Type B pancreatic cell (in vitro differentiated cells): Measurements from ENCODE around the gene RASAL1. TPM values are rescaled to one million over a fixed set of nuclear protein-coding genes. Genes with fewer than 3 reads are reported as not detected.

Experiments used
- DNase-seq: peaks from one replicate; pipeline ENCODE4 v3.0.0; 2021; ENCODE audit warnings: mixed read lengths; ENCODE audit not compliant: unreplicated experiment; ENCODE audit errors: extremely low spot score
- H3K27ac Mint-ChIP-seq: 2 replicates; pipeline ENCODE4 v1.8.0; 2021; ENCODE audit warnings: mild to moderate bottlenecking, mixed read lengths
- H3K27me3 Mint-ChIP-seq: 2 replicates; pipeline ENCODE4 v1.8.0; 2021; ENCODE audit warnings: mixed read lengths
- H3K36me3 Mint-ChIP-seq: 2 replicates; pipeline ENCODE4 v1.8.0; 2021; ENCODE audit warnings: mixed read lengths
- H3K4me1 Mint-ChIP-seq: one replicate; pipeline ENCODE4 v1.8.0; 2021; ENCODE audit warnings: mixed read lengths; ENCODE audit not compliant: unreplicated experiment
- H3K4me3 Mint-ChIP-seq: 2 replicates; pipeline ENCODE4 v1.8.0; 2021; ENCODE audit warnings: mild to moderate bottlenecking, mixed read lengths
- H3K9me3 Mint-ChIP-seq: 2 replicates; pipeline ENCODE4 v1.8.0; 2021; ENCODE audit warnings: mixed read lengths
- CTCF ChIP-seq: fragments of 200-600 bp; sonication (generic); conservative IDR thresholded peaks from 2 replicates; pipeline ENCODE4 v1.5.0; 2021; ENCODE audit warnings: antibody characterized with exemption, mild to moderate bottlenecking
- total RNA-seq: library from RNA; stranded (reverse); gene quantifications from 2 replicates; pipeline ENCODE4 v1.2.1, GENCODE V29; 2021; ENCODE audit warnings: low replicate concordance

The RASAL1 gene
- total RNA-seq, 1 donor from 2014 or later, result 0.58 TPM

GRCh38 chr12:113073586-113073985 lies 62.0 kb downstream of the RASAL1 start:
- peaks cover 63% of the 10 kb centered on the region for H3K27me3 Mint-ChIP-seq

GRCh38 chr12:113072136-113072535 lies 63.4 kb downstream of the RASAL1 start:
- DNase-seq, result no peak
- no peak overlapping the region for H3K4me3 Mint-ChIP-seq
- H3K36me3 Mint-ChIP-seq, result no peaks in the 10 kb centered on the region
- no peak for TF ChIP-seq CTCF
- no peaks in the 10 kb centered on the region for H3K9me3 Mint-ChIP-seq
- H3K27ac Mint-ChIP-seq, result no peak overlapping the region
- H3K4me1 Mint-ChIP-seq, result no peaks in the 10 kb centered on the region
- H3K27me3 Mint-ChIP-seq, result peaks cover 60% of the 10 kb centered on the region

More at GRCh38 chr12:113073586-113073985, 62.0 kb downstream of the RASAL1 start:
- no peak overlapping the region for H3K27ac Mint-ChIP-seq
- TF ChIP-seq CTCF, result no peak
- DNase-seq, result no peak
- H3K4me3 Mint-ChIP-seq, result no peak overlapping the region
- no peaks in the 10 kb centered on the region for H3K9me3 Mint-ChIP-seq
- H3K36me3 Mint-ChIP-seq, result no peaks in the 10 kb centered on the region
- no peaks in the 10 kb centered on the region for H3K4me1 Mint-ChIP-seq

DNA sequence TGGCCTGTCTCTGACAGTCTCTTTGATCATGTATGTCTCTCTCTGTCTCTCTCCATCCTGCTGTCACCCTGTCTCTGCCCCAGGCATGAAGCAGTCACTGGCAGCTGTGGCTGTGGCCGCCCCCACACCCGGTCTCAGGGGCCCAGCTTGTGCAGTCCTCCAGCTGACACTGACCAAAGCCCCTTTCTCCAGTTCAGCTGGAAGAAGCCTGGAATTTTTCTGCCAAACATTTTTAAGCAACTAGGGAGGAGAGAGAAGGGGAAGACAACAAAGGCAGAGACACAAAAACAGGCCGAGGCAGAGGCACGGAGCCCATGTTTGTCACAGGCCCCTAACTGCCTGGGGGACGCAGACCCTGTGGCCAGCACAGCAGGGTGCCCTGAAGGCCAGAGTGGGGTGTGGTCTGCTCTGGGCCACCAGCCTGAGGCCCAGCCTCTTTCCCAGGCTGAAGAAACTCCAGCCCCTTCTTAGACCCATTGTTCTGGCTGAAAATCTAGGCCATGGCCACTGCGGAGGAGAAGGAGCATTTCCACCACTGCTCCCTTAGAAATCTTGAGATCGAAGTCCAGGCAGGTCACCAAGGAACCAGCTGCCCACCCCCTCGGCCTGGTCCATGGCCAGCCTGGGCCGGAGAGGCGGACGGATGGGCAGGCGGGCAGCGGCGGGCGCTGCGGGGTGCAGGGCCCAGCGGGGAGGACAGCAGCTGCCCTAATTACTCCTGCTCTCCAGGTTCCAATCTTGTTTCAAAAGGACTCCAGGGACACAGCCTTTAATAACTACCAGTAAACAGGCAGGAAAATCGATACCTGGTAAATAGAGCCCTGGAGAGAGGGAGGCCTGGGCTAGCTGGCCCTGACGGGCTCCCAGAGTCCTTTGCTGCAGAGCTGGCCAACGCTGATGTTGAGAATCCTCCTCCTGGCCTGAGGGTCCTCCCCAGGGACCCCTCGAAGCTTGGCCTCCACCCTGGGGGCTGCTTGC lies 64.1 kb downstream of the RASAL1 start:
- TF ChIP-seq CTCF, result no peak
- Mint-ChIP-seq H3K27me3 (peaks cover 53% of the 10 kb centered on the region), H3K36me3 (no peaks in the 10 kb centered on the region), H3K9me3 (no peaks in the 10 kb centered on the region), H3K4me1 (no peaks in the 10 kb centered on the region), H3K27ac (no peak overlapping the region), H3K4me3 (no peak overlapping the region)
- DNase-seq, result no peak

DNA sequence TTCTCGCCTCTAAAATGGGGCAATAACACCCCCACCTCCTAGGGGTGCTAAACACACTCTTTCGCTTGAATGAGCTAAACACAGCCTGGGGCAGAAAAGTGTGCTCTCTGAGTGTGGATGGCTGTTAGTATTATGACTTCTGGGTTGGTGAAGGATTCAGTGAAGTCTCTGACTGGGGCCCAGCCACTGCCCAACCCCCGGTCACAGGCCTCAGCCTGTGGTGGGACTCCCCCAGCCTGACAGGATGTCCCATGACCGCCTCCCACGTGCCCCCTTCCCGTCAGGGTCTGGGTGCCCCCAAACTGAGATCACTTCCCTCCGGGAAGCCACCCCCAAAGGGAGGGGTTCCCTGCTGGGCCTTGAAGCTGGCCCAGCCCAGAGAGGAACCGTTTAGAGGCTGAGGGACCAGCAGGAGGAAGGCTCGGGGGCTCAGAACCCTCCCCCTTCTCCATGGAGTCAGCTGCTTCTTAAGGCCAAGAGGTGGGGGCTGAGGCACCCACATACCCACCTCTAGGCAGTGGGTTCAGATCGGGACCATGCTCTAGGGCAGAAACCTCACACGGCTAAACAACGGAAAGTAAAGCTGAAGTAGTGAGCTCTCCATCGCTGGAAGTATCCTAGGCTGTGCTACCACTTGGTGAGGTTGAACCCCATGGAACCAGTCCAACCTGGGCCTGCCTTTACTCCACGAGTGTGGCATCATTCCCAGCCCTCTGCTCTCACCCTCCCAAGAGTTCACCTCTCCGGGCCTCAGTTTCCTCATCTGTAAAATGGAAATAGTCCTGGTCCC lies 65.2 kb downstream of the RASAL1 start:
- H3K9me3 Mint-ChIP-seq, result no peaks in the 10 kb centered on the region
- no peaks in the 10 kb centered on the region for H3K36me3 Mint-ChIP-seq
- no peaks in the 10 kb centered on the region for H3K4me1 Mint-ChIP-seq
- H3K4me3 Mint-ChIP-seq, result no peak overlapping the region
- no peak overlapping the region for H3K27ac Mint-ChIP-seq
- no peak for DNase-seq
- peaks cover 43% of the 10 kb centered on the region for H3K27me3 Mint-ChIP-seq
- TF ChIP-seq CTCF, result no peak

DNA sequence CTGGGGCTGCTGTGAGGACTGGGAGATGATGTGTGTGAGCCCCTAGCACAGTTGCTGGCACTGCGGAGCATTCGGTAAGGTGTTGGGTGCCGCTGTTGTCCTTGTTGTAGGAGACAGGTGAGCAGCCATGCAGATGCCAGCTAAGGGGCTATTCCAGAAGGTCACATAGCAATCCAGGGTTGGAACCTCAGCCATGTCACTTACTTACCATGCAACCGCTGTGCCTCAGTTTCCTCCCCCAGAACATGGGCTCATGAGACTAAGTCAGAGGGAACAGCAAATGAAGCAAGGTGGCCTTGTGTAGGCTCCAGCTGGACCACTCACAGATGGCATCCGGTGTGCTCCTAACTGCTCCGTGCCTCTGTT lies 65.8 kb downstream of the RASAL1 start:
- H3K9me3 Mint-ChIP-seq, result no peaks in the 10 kb centered on the region
- peaks cover under 1% of the 10 kb centered on the region for H3K4me1 Mint-ChIP-seq
- H3K27ac Mint-ChIP-seq, result no peak overlapping the region
- H3K27me3 Mint-ChIP-seq, result peaks cover 39% of the 10 kb centered on the region
- no peak for DNase-seq
- no peaks in the 10 kb centered on the region for H3K36me3 Mint-ChIP-seq
- no peak overlapping the region for H3K4me3 Mint-ChIP-seq
- TF ChIP-seq CTCF, result no peak
